K562 (cell line): ENCODE measurements around the gene MICU2. TPM values are rescaled to one million over a fixed set of nuclear protein-coding genes. Genes with fewer than 3 reads are reported as not detected.

Experiments used
- ATAC-seq: fragments of 200-7000 bp; cut with Tn5 transposase; 3 replicates; pipeline ENCODE4 v1.9.1; 2020; ENCODE audit warnings: moderate library complexity
- BruUV-seq: library from RNA; stranded (reverse); fragments of 400-500 nt; replicated peaks from 2 replicates; lab custom pipeline; 2021; lab: Mats Ljungman, UMichigan
- CTCF ChIA-PET: fragments of 300-600 bp; formaldehyde crosslinking; extraction: SDS; loops from one replicate; lab custom pipeline; 2021; ENCODE audit warnings: low intra/inter-chr PET ratio; lab: Yijun Ruan, JAX
- POLR2A ChIA-PET: fragments of 300-600, 350-650 bp; sonication (Branson Sonifier 250); formaldehyde crosslinking; extraction: SDS; loops from one replicate; lab custom pipeline; 2021; ENCODE audit warnings: antibody characterized with exemption, inconsistent platforms; lab: Yijun Ruan, JAX
- DNase-seq, 4 experiments: peaks; one replicate each; pipeline versions ENCODE4 v3.0.0 to v3.0.0-alpha.2; 2011 to 2018; ENCODE audit warnings: low spot score in 3 of 4, mixed read lengths in 3 of 4; ENCODE audit errors: extremely low read depth in 1 of 4
- FAIRE-seq: peaks from 2 replicates; lab custom pipeline; 2011; peaks lifted over from hg19 to GRCh38; lab: Jason Lieb, UNC
- H2AFZ ChIP-seq: 2 replicates; pipeline ENCODE4 v1.6.0; 2011; ENCODE audit warnings: low read depth, low read length, control low read depth, inconsistent platforms
- H3K27ac ChIP-seq: fragments of 200-600 bp; 3 replicates; pipeline ENCODE4 v1.8.0; 2011; ENCODE audit warnings: low read depth, mild to moderate bottlenecking, control low read depth, inconsistent platforms, low read length, moderate library complexity, mixed read lengths; ENCODE audit errors: extremely low read depth
- H3K27me3 ChIP-seq, 2 experiments: fragments of 300-600 bp in 1 of 2; 2 replicates in 1 of 2; 3 replicates in 1 of 2; pipeline versions ENCODE4 v1.6.0 to v1.8.0; 2011; ENCODE audit warnings: inconsistent platforms in 2 of 2, low read length in 2 of 2, mild to moderate bottlenecking in 1 of 2, mixed read lengths in 1 of 2, moderate library complexity in 1 of 2; ENCODE audit not compliant: control insufficient read depth in 2 of 2, insufficient read depth in 2 of 2
- H3K36me3 ChIP-seq: fragments of 300-600 bp; 3 replicates; pipeline ENCODE4 v1.8.0; 2011; ENCODE audit warnings: mild to moderate bottlenecking, low read length, inconsistent platforms; ENCODE audit not compliant: control insufficient read depth, insufficient read depth
- H3K4me1 ChIP-seq, 2 experiments: fragments of 200-600 bp in 1 of 2; replicated peaks in 1 of 2; 2 replicates in 1 of 2; 3 replicates in 1 of 2; pipeline versions ENCODE4 v1.5.1 to v1.8.0; 2011; ENCODE audit warnings: inconsistent platforms in 2 of 2, low read length in 2 of 2, mild to moderate bottlenecking in 1 of 2, mixed read lengths in 1 of 2, moderate library complexity in 1 of 2; ENCODE audit not compliant: control insufficient read depth in 2 of 2, insufficient read depth in 2 of 2
- H3K4me2 ChIP-seq: 2 replicates; pipeline ENCODE4 v1.6.1; 2011; ENCODE audit warnings: low read length, control low read depth, inconsistent platforms, mixed read lengths; ENCODE audit not compliant: insufficient read depth
- H3K4me3 ChIP-seq: fragments of 200-600 bp; sonication (generic), shearing (Covaris generic); 2 replicates; pipeline ENCODE4 v1.5.1; 2016; ENCODE audit warnings: control low read depth, inconsistent platforms
- H3K79me2 ChIP-seq: fragments of 200-600 bp; 3 replicates; pipeline ENCODE4 v1.8.0; 2011; ENCODE audit warnings: low read length, inconsistent platforms; ENCODE audit not compliant: control insufficient read depth, insufficient read depth
- H3K9ac ChIP-seq, 2 experiments: 2 replicates each; pipeline versions ENCODE4 v1.6.0 to v1.6.1; 2011; ENCODE audit warnings: low read depth in 2 of 2, low read length in 2 of 2, control low read depth in 1 of 2, inconsistent platforms in 1 of 2, mild to moderate bottlenecking in 1 of 2, mixed read lengths in 1 of 2; ENCODE audit not compliant: insufficient read depth in 1 of 2
- H3K9me1 ChIP-seq: one replicate; pipeline ENCODE4 v1.6.0; 2011; ENCODE audit warnings: inconsistent platforms, mild to moderate bottlenecking, low read length, moderate library complexity; ENCODE audit not compliant: control insufficient read depth, insufficient read depth
- H3K9me3 ChIP-seq: replicated peaks from 2 replicates; pipeline ENCODE4 v1.5.1; 2011; ENCODE audit warnings: low read depth, low read length, inconsistent platforms; ENCODE audit not compliant: control insufficient read depth, insufficient read depth
- H4K20me1 ChIP-seq: replicated peaks from 2 replicates; pipeline ENCODE4 v1.6.1; 2011; ENCODE audit warnings: low read length, inconsistent platforms, mixed read lengths; ENCODE audit not compliant: control insufficient read depth, insufficient read depth
- CTBP1 ChIP-seq: fragments of 450-650 bp; IDR thresholded peaks from 2 replicates; pipeline ENCODE4 v1.6.1; 2016; ENCODE audit warnings: borderline replicate concordance
- DPF2 ChIP-seq: fragments of 450-650 bp; IDR thresholded peaks from 2 replicates; pipeline ENCODE4 v1.6.1; 2016
- HCFC1 ChIP-seq: IDR thresholded peaks from 2 replicates; pipeline ENCODE4 v1.6.1; 2012; ENCODE audit warnings: low read depth, low read length, improper control_type of control experiment
- KLF6 ChIP-seq: fragments of 250-450 bp; sonication (Bioruptor Pico); IDR thresholded peaks from 2 replicates; pipeline ENCODE4 v1.4.0; 2020; ENCODE audit warnings: mild to moderate bottlenecking, moderate library complexity, borderline replicate concordance
- STAT5A ChIP-seq: IDR thresholded peaks from 2 replicates; pipeline ENCODE4 v1.6.1; 2012; ENCODE audit warnings: low read length, inconsistent platforms, borderline replicate concordance
- TAF1 ChIP-seq: IDR thresholded peaks from 2 replicates; pipeline ENCODE4 v1.6.1; 2011; ENCODE audit warnings: mild to moderate bottlenecking, low read length, moderate library complexity; ENCODE audit not compliant: insufficient read depth, control insufficient read depth, severe bottlenecking; ENCODE audit errors: extremely low read depth
- ZKSCAN3 ChIP-seq: fragments of 250-450 bp; sonication (Bioruptor Pico); IDR thresholded peaks from 2 replicates; pipeline ENCODE4 v1.4.0; 2020
- ZNF232 ChIP-seq: sonication (generic); formaldehyde crosslinking; IDR thresholded peaks from 2 replicates; pipeline ENCODE4 v1.8.0; 2022; ENCODE audit warnings: mild to moderate bottlenecking, missing genetic modification reagents
- ZNF436 ChIP-seq: fragments of 250-450, 450-650 bp; sonication (Bioruptor Pico); formaldehyde crosslinking; IDR thresholded peaks from 2 replicates; pipeline ENCODE4 v1.7.0; 2020; ENCODE audit warnings: mild to moderate bottlenecking
- ZNF778 ChIP-seq: fragments of 450-650 bp; formaldehyde crosslinking; IDR thresholded peaks from 2 replicates; pipeline ENCODE4 v1.4.0; 2020; ENCODE audit warnings: mild to moderate bottlenecking, moderate library complexity
- WGBS: fragments of 100-300 bp; shearing (Covaris generic); methylation state at CpG from one replicate; pipeline ENCODE4 v1.1.6; 2016; ENCODE audit warnings: low coverage, mixed read lengths; ENCODE audit not compliant: insufficient coverage; ENCODE audit errors: missing lambda C conversion rate; 5-methylcytosine and 5-hydroxymethylcytosine counted together
- in situ Hi-C: fragments of 300-500 bp; cut with MboI; formaldehyde crosslinking; loops from 4 replicates; pipeline ENCODE4 v1.15.0; 2018; ENCODE audit warnings: inconsistent platforms, mixed read lengths
- intact Hi-C: fragments of 100-400 bp; cut with micrococcal nuclease; formaldehyde crosslinking; loops from 2 replicates; pipeline ENCODE4 v1.14.2; 2022
- polyA plus RNA-seq, 8 experiments: library from polyadenylated mRNA; depleted of rRNA in 4 of 8; stranded (reverse) in 5 of 8; unstranded in 3 of 8; fragments of >200 nt; fragmentation: Nextera tagmentation in 2 of 8; fragmentation: Illumina TruSeq in 1 of 8; extraction: Ambion mirVana in 2 of 8; extraction: Trizol in 1 of 8; gene quantifications; 2 replicates each; pipeline versions ENCODE4 v1.2.1 to v1.2.3, GENCODE V29; 2011 to 2014; ENCODE audit warnings: inconsistent platforms in 1 of 8, missing spikeins in 1 of 8
- total RNA-seq, 7 experiments: library from RNA; depleted of rRNA in 6 of 7; stranded (reverse); fragments of >200 nt in 6 of 7; fragmentation: Illumina TruSeq in 2 of 7; extraction: Trizol in 2 of 7; gene quantifications; 2 replicates each; pipeline versions ENCODE4 v1.2.1 to v1.2.3, GENCODE V29; 2011 to 2021; ENCODE audit warnings: low replicate concordance in 1 of 7
- TF ChIP-seq, protein P1 (sequence below): sonication (generic); formaldehyde crosslinking; IDR thresholded peaks from 2 replicates; pipeline ENCODE4 v1.4.0; 2020; ENCODE audit warnings: mild to moderate bottlenecking, missing genetic modification reagents
- TF ChIP-seq, protein P2 (sequence below), 2 experiments: IDR thresholded peaks; 2 replicates each; pipeline ENCODE4 v1.6.1; 2012; ENCODE audit warnings: improper control_type of control experiment in 2 of 2, low read depth in 2 of 2, low read length in 2 of 2, borderline replicate concordance in 1 of 2
- TF ChIP-seq, protein P3 (sequence below): fragments of 450-650 bp; IDR thresholded peaks from 2 replicates; pipeline ENCODE4 v1.6.1; 2016; ENCODE audit warnings: mild to moderate bottlenecking

Gene MICU2
- total and polyA plus RNA-seq, 9 of the 15 experiments (the other 6 are each of a cell fraction or from before 2014, with no cell fraction given) = 9.1 to 41.8 (median 33.4) TPM

DNA sequence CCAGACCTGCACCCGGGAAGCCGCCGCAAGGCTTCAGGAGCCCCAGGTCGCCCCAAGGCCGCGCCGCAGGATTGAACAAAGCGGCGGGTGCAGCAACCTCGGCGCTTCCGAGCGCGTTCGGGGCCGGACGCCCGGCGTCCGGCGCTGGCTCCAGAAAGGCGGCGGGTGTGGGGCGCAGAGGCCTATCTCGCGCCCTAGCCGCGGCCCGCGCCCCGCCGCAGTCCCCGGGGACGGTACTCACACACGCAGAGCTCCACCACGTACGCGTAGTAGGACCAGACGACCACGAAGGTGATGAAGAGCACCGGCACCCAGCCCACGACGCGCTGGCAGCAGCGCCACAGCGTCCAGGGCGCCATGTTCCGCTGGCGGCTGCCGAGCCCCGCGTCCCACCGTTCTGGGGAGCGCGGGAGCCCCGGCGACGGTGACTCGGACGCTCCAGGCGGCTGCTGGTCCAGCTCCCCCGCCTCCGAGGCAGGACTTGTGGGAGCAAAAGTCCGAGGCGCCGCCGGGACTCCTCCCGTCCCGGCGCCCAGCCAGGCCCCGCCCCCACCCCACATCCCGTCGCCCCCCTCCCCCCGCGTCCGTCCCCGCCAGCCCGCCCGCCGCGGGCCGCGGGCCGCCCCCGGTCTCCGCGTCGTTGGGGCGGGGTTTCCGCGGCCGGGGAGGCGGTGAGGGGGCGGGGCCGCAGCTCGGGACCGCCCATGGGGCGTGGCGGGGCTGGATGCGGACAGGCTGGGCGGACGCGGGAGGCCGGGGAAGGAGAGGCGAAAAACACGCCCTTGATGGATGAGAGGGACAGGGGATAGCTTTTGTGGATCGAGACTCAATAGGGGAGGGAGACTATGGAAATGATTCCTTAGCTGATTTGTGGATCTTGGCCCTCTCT, 144.9 kb downstream of the MICU2 start, which contains the start of gene ZDHHC20:
Gene ZDHHC20 (minus strand): TSS at position 491 of the 889 bp plus-strand sequence. CDS start 132 bp downstream, at position 359.
- H3K4me3 ChIP-seq = peak within 1 kb of the TSS; percentile 84
- no peaks in the 10 kb centered on the region for H3K36me3 ChIP-seq
- intact Hi-C loops = no loop called here
- peak within 1 kb of the TSS; percentile 74 to 97 for H3K9ac ChIP-seq
- peak; percentile 93 for ATAC-seq
- CTCF ChIA-PET = interaction anchor here (0.6 kb wide), 1 partner anchor 1508 kb away, joined by 4 read pairs; no protein-coding TSS in a partner anchor
- no peaks in the 10 kb centered on the region for H4K20me1 ChIP-seq
- peak; percentile 82 to 94 (median 94) for DNase-seq
- peak within 1 kb of the TSS; percentile 87 for H3K4me2 ChIP-seq
- FAIRE-seq = peak; percentile 74
- H3K27me3 ChIP-seq = no peaks in the 10 kb centered on the region
- peak within 1 kb of the TSS; percentile 94 for H2AFZ ChIP-seq
- in situ Hi-C loops = no loop called here
- no peaks in the 10 kb centered on the region for H3K9me1 ChIP-seq
- no TSS peak for BruUV-seq
- H3K4me1 ChIP-seq = peaks cover 0 to 6% of the 10 kb centered on the region in 2 experiments; a peak in 3 of 5 replicates
- POLR2A ChIA-PET = interaction anchor here (0.6 to 1.0 kb wide), 2 partner anchors 14 to 29 kb away, joined by 3 to 4 read pairs; no protein-coding TSS in a partner anchor
- 0% methylated on average over 6 of the region's 107 CpGs for WGBS
- H3K9me3 ChIP-seq = 0 out of 2 replicates have a peak, but pooled peaks cover 2% of the 10 kb centered on the region
- H3K27ac ChIP-seq = peak within 1 kb of the TSS; percentile 86
- H3K79me2 ChIP-seq = peaks cover 43% of the 10 kb centered on the region
- TF ChIP-seq, protein P1, sequence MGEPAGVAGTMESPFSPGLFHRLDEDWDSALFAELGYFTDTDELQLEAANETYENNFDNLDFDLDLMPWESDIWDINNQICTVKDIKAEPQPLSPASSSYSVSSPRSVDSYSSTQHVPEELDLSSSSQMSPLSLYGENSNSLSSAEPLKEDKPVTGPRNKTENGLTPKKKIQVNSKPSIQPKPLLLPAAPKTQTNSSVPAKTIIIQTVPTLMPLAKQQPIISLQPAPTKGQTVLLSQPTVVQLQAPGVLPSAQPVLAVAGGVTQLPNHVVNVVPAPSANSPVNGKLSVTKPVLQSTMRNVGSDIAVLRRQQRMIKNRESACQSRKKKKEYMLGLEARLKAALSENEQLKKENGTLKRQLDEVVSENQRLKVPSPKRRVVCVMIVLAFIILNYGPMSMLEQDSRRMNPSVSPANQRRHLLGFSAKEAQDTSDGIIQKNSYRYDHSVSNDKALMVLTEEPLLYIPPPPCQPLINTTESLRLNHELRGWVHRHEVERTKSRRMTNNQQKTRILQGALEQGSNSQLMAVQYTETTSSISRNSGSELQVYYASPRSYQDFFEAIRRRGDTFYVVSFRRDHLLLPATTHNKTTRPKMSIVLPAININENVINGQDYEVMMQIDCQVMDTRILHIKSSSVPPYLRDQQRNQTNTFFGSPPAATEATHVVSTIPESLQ (CRISPR knock-in tag) = no peak
- TF ChIP-seq ZNF232 (CRISPR knock-in tag) = no peak
- TF ChIP-seq, protein P2, sequence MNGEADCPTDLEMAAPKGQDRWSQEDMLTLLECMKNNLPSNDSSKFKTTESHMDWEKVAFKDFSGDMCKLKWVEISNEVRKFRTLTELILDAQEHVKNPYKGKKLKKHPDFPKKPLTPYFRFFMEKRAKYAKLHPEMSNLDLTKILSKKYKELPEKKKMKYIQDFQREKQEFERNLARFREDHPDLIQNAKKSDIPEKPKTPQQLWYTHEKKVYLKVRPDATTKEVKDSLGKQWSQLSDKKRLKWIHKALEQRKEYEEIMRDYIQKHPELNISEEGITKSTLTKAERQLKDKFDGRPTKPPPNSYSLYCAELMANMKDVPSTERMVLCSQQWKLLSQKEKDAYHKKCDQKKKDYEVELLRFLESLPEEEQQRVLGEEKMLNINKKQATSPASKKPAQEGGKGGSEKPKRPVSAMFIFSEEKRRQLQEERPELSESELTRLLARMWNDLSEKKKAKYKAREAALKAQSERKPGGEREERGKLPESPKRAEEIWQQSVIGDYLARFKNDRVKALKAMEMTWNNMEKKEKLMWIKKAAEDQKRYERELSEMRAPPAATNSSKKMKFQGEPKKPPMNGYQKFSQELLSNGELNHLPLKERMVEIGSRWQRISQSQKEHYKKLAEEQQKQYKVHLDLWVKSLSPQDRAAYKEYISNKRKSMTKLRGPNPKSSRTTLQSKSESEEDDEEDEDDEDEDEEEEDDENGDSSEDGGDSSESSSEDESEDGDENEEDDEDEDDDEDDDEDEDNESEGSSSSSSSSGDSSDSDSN (IDR thresholded peaks at IDR 0.05; ENCODE audit: borderline replicate concordance in 1 of 2, low read depth in 2 of 2, low read length in 2 of 2) = peak in 1 of 2 experiments; percentile 85; a peak in 2 of 4 replicates
- no peak for TF ChIP-seq ZNF778 (CRISPR knock-in tag)
- no peak for TF ChIP-seq STAT5A
- no peak for TF ChIP-seq HCFC1
- TF ChIP-seq KLF6 = no peak
- peak; percentile 39; the same call in 1 of the 2 replicates for TF ChIP-seq CTBP1
- no peak for TF ChIP-seq ZNF436 (CRISPR knock-in tag)
- no peak for TF ChIP-seq DPF2
- TF ChIP-seq TAF1 = peak; percentile 49
- TF ChIP-seq ZKSCAN3 (CRISPR knock-in tag) = no peak
- TF ChIP-seq, protein P3, sequence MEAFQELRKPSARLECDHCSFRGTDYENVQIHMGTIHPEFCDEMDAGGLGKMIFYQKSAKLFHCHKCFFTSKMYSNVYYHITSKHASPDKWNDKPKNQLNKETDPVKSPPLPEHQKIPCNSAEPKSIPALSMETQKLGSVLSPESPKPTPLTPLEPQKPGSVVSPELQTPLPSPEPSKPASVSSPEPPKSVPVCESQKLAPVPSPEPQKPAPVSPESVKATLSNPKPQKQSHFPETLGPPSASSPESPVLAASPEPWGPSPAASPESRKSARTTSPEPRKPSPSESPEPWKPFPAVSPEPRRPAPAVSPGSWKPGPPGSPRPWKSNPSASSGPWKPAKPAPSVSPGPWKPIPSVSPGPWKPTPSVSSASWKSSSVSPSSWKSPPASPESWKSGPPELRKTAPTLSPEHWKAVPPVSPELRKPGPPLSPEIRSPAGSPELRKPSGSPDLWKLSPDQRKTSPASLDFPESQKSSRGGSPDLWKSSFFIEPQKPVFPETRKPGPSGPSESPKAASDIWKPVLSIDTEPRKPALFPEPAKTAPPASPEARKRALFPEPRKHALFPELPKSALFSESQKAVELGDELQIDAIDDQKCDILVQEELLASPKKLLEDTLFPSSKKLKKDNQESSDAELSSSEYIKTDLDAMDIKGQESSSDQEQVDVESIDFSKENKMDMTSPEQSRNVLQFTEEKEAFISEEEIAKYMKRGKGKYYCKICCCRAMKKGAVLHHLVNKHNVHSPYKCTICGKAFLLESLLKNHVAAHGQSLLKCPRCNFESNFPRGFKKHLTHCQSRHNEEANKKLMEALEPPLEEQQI = no peak
